RWPE2 (cell line): ENCODE measurements around the gene PTP4A1.
"Not testable (repeated sequence)": the region's sequence is repeated elsewhere in the genome, so short reads cannot be mapped to it uniquely, and the experiment has no call there.

Experiments
- ATAC-seq: fragments of 200-7000 bp; cut with Tn5 transposase; 3 replicates; pipeline ENCODE4 v1.9.1; 2021; ENCODE audit warnings: low read depth
- DNase-seq: peaks from one replicate; pipeline ENCODE4 v3.0.0-alpha.2; 2020; ENCODE audit warnings: low spot score
- H3K27ac ChIP-seq: fragments of 450-650 bp; 2 replicates; pipeline ENCODE4 v1.5.1; 2017; ENCODE audit warnings: mild to moderate bottlenecking; ENCODE audit not compliant: poor library complexity, severe bottlenecking
- H3K27me3 ChIP-seq: fragments of 250-450 bp; sonication (Bioruptor Pico); 2 replicates; pipeline ENCODE4 v1.5.1; 2021; ENCODE audit warnings: mild to moderate bottlenecking, moderate library complexity; ENCODE audit not compliant: insufficient read depth, poor library complexity, severe bottlenecking
- H3K36me3 ChIP-seq: fragments of 250-450 bp; sonication (Bioruptor Pico); 2 replicates; pipeline ENCODE4 v1.5.1; 2020; ENCODE audit warnings: low read depth, mild to moderate bottlenecking, moderate library complexity
- H3K4me1 ChIP-seq: fragments of 250-450 bp; sonication (Bioruptor Pico); 2 replicates; pipeline ENCODE4 v1.5.1; 2021; ENCODE audit warnings: mild to moderate bottlenecking, moderate library complexity; ENCODE audit not compliant: insufficient read depth, poor library complexity, severe bottlenecking
- H3K4me3 ChIP-seq: fragments of 250-450 bp; sonication (Bioruptor Pico); 2 replicates; pipeline ENCODE4 v1.5.1; 2021; ENCODE audit warnings: mild to moderate bottlenecking, moderate library complexity; ENCODE audit not compliant: severe bottlenecking
- H3K9me3 ChIP-seq: fragments of 250-450 bp; sonication (Bioruptor Pico); 2 replicates; pipeline ENCODE4 v1.5.1; 2021; ENCODE audit warnings: mild to moderate bottlenecking, moderate library complexity; ENCODE audit not compliant: severe bottlenecking
- CTCF ChIP-seq: fragments of 450-650 bp; IDR thresholded peaks from one replicate; pipeline ENCODE4 v1.5.1; 2017; ENCODE audit warnings: mild to moderate bottlenecking, moderate library complexity; ENCODE audit not compliant: poor library complexity, severe bottlenecking

PTP4A1 gene

GRCh38 chr6:63572044-63572746, at the start of gene PTP4A1, which contains the start of gene LOC128125822:
Gene PTP4A1, plus strand, starts transcription at chr6:63572480. Its CDS starts 4,401 bp downstream, at chr6:63576881.
Gene LOC128125822, plus strand, starts transcription at chr6:63572480.
- H3K27me3 ChIP-seq: no peaks in the 10 kb centered on the region
- H3K4me3 ChIP-seq: peak within 1 kb of the TSS; percentile 76
- H3K27ac ChIP-seq: peak within 1 kb of the TSS; percentile 97
- TF ChIP-seq CTCF: no peak
- peak; percentile 95 for DNase-seq
- peaks cover 25% of the 10 kb centered on the region for H3K4me1 ChIP-seq
- peaks cover 48% of the 10 kb centered on the region for H3K36me3 ChIP-seq
- no peaks in the 10 kb centered on the region for H3K9me3 ChIP-seq
- ATAC-seq: peak; percentile 76

- ATAC-seq, H3K9me3 ChIP-seq, H3K27me3 ChIP-seq, DNase-seq, H3K27ac ChIP-seq, H3K4me3 ChIP-seq, H3K36me3 ChIP-seq: not testable (repeated sequence)
- peaks cover 24% of the 10 kb centered on the region for H3K4me1 ChIP-seq
Measured at GRCh38 chr6:63522911-63523287, 49.4 kb upstream of the PTP4A1 start.

GRCh38 chr6:63523630-63524029, 48.6 kb upstream of the PTP4A1 start:
- Histone ChIP-seq H3K4me3 (no peak overlapping the region), H3K4me1 (peaks cover 31% of the 10 kb centered on the region), H3K36me3 (no peaks in the 10 kb centered on the region), H3K9me3 (no peaks in the 10 kb centered on the region), H3K27ac (no peak overlapping the region), H3K27me3 (no peaks in the 10 kb centered on the region)
- ATAC-seq (no peak), DNase-seq (no peak)
- TF ChIP-seq CTCF: no peak

GRCh38 chr6:63525186-63525878, 46.9 kb upstream of the PTP4A1 start:
- no peak for TF ChIP-seq CTCF
- Histone ChIP-seq H3K27ac (no peak overlapping the region), H3K27me3 (no peaks in the 10 kb centered on the region), H3K4me1 (peaks cover 36% of the 10 kb centered on the region), H3K36me3 (no peaks in the 10 kb centered on the region), H3K9me3 (no peaks in the 10 kb centered on the region), H3K4me3 (no peak overlapping the region)
- DNase-seq: no peak
- ATAC-seq: no peak

GRCh38 chr6:63526931-63527330, 45.3 kb upstream of the PTP4A1 start:
- no peaks in the 10 kb centered on the region for H3K9me3 ChIP-seq
- no peak for ATAC-seq
- H3K4me3 ChIP-seq: no peak overlapping the region
- H3K4me1 ChIP-seq: peaks cover 43% of the 10 kb centered on the region
- no peak for DNase-seq
- TF ChIP-seq CTCF: no peak
- H3K27ac ChIP-seq: peak overlapping the region; percentile 90
- no peaks in the 10 kb centered on the region for H3K27me3 ChIP-seq
- H3K36me3 ChIP-seq: peaks cover 2% of the 10 kb centered on the region; the same call in 1 of the 2 replicates
